Effector memory CD8-positive, alpha-beta T cell (primary cell): Measurements from ENCODE around the gene GPC4.

Experiments
- ATAC-seq: fragments of 150-1000 bp; cut with Tn5 transposase; replicated peaks from 2 replicates; pipeline ENCODE4 v1.10.0; 2021; ENCODE audit warnings: mild to moderate bottlenecking, moderate library complexity
- DNase-seq, 3 experiments: peaks; one replicate each; pipeline ENCODE4 v3.0.0; 2021
- H3K27ac Mint-ChIP-seq, 2 donors: one replicate each; pipeline ENCODE4 v1.8.0; 2022; ENCODE audit warnings: mild to moderate bottlenecking in 2 of 2, mixed read lengths in 2 of 2, moderate library complexity in 2 of 2
- H3K27me3 Mint-ChIP-seq, 2 donors: one replicate each; pipeline ENCODE4 v1.8.0; 2022; ENCODE audit warnings: mixed read lengths in 2 of 2
- H3K36me3 Mint-ChIP-seq: one replicate; pipeline ENCODE4 v1.8.0; 2022; ENCODE audit warnings: mild to moderate bottlenecking, moderate library complexity, mixed read lengths; ENCODE audit not compliant: insufficient read depth
- H3K4me1 Mint-ChIP-seq, 2 donors: one replicate each; pipeline ENCODE4 v1.8.0; 2022; ENCODE audit warnings: low read depth in 2 of 2, mixed read lengths in 2 of 2
- H3K4me3 Mint-ChIP-seq, 2 donors: one replicate each; pipeline ENCODE4 v1.8.0; 2022; ENCODE audit warnings: mild to moderate bottlenecking in 2 of 2, mixed read lengths in 2 of 2, moderate library complexity in 2 of 2
- H3K9me3 Mint-ChIP-seq, 2 donors: one replicate each; pipeline ENCODE4 v1.8.0; 2022; ENCODE audit warnings: mixed read lengths in 2 of 2

Gene GPC4

DNA sequence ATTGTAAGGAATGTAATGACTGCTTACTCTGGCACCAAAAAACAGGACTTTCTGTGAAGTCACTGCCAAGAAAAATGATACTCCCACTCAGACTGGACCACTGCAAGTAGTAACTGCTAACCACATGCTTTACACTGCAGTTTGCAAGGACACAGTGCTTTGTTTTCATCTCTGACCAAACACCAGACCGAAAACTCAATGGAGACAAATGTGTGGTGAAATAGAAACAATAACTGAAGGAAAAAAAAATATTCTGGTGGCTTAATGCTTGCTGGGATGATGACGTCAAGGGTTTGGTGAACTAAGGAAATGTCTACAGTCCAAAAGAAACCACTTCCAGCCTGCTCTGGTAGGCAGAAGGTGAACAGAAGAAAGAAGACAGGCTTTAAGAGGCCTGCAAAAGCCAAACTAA is 13.2 kb downstream of the GPC4 start:
- Mint-ChIP-seq H3K27me3 (no peaks in the 10 kb centered on the region), H3K9me3 (no peaks in the 10 kb centered on the region), H3K27ac (no peak overlapping the region), H3K36me3 (no peaks in the 10 kb centered on the region), H3K4me3 (no peak overlapping the region), H3K4me1 (no peaks in the 10 kb centered on the region)
- no peak for ATAC-seq
- DNase-seq, result no peak

DNA sequence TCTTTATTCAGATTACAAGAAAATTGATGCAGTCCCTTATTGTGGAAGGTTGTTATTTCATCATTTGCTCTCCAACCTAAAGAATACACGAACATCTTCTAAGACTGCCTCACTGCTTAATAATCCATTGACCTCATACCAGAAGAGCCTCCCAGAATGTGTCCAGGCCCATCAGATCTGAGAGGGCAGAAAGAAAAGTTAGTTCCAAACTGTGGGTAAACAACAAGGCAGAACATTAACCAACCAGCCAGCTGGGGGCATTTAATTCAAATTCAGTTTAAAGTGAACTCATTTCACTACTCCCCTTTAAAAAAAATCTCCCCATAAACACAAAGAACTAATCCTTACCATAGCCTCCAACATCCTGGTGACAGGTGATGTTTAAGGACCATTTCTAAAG is 13.8 kb downstream of the GPC4 start:
- H3K4me3 Mint-ChIP-seq, result no peak overlapping the region
- no peak for DNase-seq
- no peak overlapping the region for H3K27ac Mint-ChIP-seq
- H3K9me3 Mint-ChIP-seq, result no peaks in the 10 kb centered on the region
- no peaks in the 10 kb centered on the region for H3K36me3 Mint-ChIP-seq
- no peaks in the 10 kb centered on the region for H3K27me3 Mint-ChIP-seq
- no peak for ATAC-seq
- H3K4me1 Mint-ChIP-seq, result no peaks in the 10 kb centered on the region

DNA sequence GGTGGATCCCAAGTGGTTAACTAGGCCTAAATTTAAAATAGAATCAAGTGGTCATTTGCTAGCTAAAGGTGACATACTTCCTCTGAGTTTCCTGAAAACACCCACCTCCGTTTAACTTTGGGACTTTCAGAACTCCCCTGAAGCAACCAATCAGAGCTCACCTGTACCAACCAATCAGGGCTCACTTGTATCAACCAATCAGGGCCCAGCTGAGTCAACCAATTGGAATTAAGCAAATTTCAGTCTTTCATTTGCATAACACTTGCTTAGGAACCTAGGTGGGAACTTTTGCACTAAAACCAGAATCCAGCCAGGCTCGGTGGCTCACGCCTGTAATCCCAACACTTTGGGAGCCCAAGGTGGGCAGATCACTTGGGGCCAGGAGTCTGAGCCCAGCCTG is 15.9 kb downstream of the GPC4 start:
- DNase-seq, result no peak

DNA sequence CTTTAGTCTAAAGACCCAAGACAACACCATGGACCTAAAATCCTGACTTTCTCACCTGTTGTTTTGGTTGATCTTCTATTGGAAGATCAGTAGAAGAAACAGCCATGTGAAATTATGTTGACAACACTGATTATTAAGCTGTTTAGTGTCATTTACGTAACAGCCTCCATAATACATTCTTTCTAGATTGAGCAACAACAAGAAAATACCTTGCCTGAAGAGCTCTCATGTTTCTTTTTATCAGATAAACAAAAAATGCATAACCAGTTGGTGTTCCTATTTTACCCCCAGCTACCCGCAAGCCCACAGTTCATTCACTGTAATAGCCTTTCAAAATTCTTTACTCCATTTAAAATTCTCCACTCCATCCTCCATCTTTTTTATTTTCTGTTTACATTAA is 20.5 kb downstream of the GPC4 start:
- no peak for ATAC-seq
- H3K4me3 Mint-ChIP-seq, result no peak overlapping the region

More for the DNA sequence above, 15.9 kb downstream of the GPC4 start:
- H3K9me3 Mint-ChIP-seq, result no peaks in the 10 kb centered on the region
- H3K27me3 Mint-ChIP-seq, result no peaks in the 10 kb centered on the region
- no peaks in the 10 kb centered on the region for H3K36me3 Mint-ChIP-seq
- no peak overlapping the region for H3K27ac Mint-ChIP-seq
- no peak overlapping the region for H3K4me3 Mint-ChIP-seq
- no peaks in the 10 kb centered on the region for H3K4me1 Mint-ChIP-seq
- ATAC-seq, result no peak

DNA sequence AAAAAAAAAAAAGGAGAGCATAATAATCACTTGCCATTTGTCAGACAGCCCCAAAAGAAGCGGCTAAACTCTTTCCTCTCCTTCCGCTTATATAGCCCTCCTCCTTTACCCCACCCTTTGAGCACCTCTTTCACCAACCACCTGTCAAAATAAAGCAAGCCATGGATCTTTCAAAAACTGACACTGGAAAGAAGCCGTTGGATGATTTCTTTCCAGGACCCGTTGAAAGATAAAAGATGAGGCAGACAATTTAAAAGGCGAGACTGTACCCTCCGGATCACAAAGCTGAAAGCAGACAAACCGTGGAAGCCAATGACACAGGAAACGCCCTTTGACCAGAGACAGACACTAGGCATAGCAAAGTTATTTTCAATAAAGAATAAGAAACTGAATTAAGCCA is 22.6 kb downstream of the GPC4 start:
- Mint-ChIP-seq H3K9me3 (no peaks in the 10 kb centered on the region), H3K4me3 (no peak overlapping the region), H3K36me3 (no peaks in the 10 kb centered on the region), H3K27me3 (no peaks in the 10 kb centered on the region), H3K4me1 (no peaks in the 10 kb centered on the region), H3K27ac (no peak overlapping the region)
- DNase-seq (no peak), ATAC-seq (no peak)

More for the DNA sequence above, 20.5 kb downstream of the GPC4 start:
- Mint-ChIP-seq H3K36me3 (no peaks in the 10 kb centered on the region), H3K27ac (no peak overlapping the region), H3K4me1 (no peaks in the 10 kb centered on the region), H3K27me3 (no peaks in the 10 kb centered on the region), H3K9me3 (no peaks in the 10 kb centered on the region)
- no peak for DNase-seq

DNA sequence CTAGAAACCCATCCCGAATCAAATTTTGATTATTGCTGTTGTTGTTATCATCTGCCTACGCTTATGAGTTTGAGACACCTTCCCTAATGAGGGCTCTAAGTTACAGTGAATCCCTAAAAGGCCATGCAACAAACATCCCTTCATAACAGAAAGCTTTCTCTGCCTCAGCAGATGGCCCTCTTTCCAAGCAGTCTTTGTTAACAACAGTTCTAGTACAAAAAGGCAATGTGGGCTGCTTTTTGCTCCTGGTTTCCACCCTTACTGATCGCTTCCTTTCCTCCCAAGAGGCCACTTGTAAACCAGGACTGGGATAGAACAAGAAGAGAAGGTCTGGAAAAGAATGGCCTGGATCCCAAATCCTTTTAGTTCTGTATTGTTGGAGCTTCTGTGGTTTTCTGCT is 24.2 kb downstream of the GPC4 start:
- Mint-ChIP-seq H3K4me1 (no peaks in the 10 kb centered on the region), H3K9me3 (no peaks in the 10 kb centered on the region), H3K4me3 (no peak overlapping the region)

DNA sequence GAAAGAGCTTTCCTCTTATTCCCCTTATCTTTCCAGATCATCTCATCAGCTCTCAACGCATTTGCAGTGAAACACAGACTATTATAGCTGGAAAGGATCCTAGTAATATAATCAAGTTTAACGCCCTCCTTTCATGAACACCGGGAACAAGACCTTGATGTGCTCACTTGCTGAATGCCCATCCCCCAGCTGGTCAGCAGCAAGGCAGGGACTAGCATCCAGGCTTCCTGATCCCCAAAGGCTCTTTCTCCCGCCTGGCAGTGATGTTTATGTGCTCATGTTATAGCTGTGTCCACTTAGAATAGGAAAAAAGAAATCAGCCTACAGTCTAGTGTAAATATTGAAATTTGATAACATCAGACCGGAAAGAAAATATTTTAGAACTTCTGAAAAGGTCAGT is 24.6 kb downstream of the GPC4 start:
- H3K9me3 Mint-ChIP-seq, result no peaks in the 10 kb centered on the region
- H3K4me3 Mint-ChIP-seq, result no peak overlapping the region
- H3K36me3 Mint-ChIP-seq, result no peaks in the 10 kb centered on the region
- ATAC-seq (no peak), DNase-seq (no peak)
- H3K27ac Mint-ChIP-seq, result no peak overlapping the region
- no peaks in the 10 kb centered on the region for H3K27me3 Mint-ChIP-seq
- H3K4me1 Mint-ChIP-seq, result no peaks in the 10 kb centered on the region

More for the DNA sequence above, 24.2 kb downstream of the GPC4 start:
- no peaks in the 10 kb centered on the region for H3K36me3 Mint-ChIP-seq
- DNase-seq, result no peak
- H3K27ac Mint-ChIP-seq, result no peak overlapping the region
- no peak for ATAC-seq
- no peaks in the 10 kb centered on the region for H3K27me3 Mint-ChIP-seq

DNA sequence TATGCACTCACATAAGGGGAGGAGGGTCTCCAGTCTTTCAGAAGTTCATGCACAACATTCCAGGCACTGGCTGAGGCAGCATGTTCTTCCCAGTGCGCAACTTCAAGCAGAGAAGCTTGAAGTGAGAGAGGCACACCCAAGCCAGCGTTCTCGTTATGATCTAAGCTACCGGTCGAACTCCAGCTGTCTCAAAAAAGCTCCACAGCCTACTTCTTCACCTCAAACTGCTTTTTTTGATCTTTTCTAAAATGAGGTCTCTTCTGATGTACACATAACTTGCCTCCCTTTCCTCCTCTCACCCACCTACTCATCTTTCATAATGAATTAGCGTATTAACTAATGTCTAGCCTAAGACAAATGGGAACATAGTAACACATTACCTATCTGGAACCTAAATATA is 25.3 kb downstream of the GPC4 start:
- no peaks in the 10 kb centered on the region for H3K9me3 Mint-ChIP-seq
- ATAC-seq, result no peak

DNA sequence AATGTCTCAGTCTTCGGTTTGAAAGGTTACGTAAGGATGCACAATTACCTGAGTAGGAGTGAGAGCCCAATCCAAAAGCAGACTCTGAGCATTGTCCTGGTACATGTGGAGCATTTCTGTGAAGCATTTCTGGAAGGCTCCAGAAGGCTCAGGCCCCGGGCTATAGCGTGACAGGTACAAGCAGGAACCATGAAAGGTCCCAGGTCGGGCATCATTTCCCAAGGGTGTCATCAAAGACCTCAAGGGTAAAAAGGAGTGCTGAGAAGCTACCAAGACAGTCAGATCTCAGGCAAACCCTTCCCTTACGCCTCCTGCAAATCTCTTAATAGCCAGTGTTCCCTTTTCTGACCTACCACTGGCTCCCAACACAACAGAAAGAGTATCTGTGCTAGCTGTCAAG is 30.8 kb downstream of the GPC4 start:
- Mint-ChIP-seq H3K27ac (no peak overlapping the region), H3K4me1 (no peaks in the 10 kb centered on the region), H3K27me3 (no peaks in the 10 kb centered on the region), H3K36me3 (no peaks in the 10 kb centered on the region), H3K4me3 (no peak overlapping the region), H3K9me3 (no peaks in the 10 kb centered on the region)
- DNase-seq (no peak), ATAC-seq (no peak)

More for the DNA sequence above, 25.3 kb downstream of the GPC4 start:
- Mint-ChIP-seq H3K36me3 (no peaks in the 10 kb centered on the region), H3K4me1 (no peaks in the 10 kb centered on the region), H3K4me3 (no peak overlapping the region), H3K27me3 (no peaks in the 10 kb centered on the region), H3K27ac (no peak overlapping the region)
- no peak for DNase-seq

DNA sequence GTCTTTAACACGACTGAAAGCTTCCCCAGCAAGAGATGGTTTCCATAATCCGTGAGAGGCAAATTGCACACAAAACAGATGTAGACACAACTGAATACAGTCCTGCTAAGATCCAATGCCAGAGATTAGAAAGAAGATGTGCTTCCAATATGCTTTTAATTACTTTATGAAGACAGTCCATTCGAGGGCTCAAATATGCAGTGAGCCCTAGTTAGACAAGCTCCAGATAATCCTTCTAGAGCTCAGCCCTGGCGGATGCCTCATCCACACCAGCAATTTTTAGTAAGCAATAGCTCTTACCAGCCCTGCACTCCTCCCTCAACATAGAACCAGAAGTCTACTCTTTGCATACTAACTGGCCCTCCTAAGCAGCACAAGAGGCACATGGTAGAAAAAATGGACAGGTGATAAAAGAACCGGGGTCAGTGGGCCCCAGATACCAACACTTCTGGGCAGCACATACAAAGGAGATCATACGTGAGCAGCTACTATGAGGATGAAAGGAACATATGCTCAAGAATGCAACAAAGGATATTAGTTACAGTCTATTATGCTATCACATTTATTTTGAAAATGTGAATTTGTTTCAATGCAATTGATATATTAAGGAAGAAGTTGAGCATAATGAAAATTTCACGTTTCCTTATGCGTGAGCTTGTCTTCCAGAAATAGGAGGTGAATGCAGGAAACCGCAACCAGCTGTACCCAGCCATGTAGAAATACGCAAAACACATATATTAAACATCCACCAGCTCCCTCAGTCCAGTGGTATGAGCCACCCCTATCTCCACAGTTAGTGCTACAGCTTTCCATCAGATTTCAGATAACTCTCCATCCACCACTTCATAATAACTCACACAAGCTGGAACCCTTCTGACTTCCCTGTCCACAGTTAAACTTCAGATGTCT is 34.3 kb downstream of the GPC4 start:
- no peaks in the 10 kb centered on the region for H3K36me3 Mint-ChIP-seq
- H3K4me1 Mint-ChIP-seq, result no peaks in the 10 kb centered on the region
- no peaks in the 10 kb centered on the region for H3K27me3 Mint-ChIP-seq
- ATAC-seq (no peak), DNase-seq (no peak)
- no peak overlapping the region for H3K4me3 Mint-ChIP-seq
- no peaks in the 10 kb centered on the region for H3K9me3 Mint-ChIP-seq
- H3K27ac Mint-ChIP-seq, result no peak overlapping the region

DNA sequence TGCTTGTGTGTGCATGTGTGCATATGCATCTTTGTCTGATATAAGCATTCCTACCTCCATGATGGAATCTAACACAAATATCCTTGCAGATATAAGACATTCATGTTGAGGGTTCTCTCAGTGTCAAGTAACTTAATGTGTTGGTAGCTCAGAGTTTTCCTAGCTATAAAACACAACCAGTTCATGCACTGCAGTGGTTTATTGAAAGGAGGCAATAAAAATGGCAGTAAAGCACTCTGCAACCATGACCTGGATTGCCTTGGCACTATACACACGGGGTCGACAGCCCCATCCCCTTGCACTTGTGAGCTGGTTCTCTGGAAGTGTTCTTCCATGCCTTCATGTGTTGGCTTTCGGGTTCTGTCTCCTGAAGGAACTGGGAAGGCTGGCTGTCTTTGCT is 38.9 kb downstream of the GPC4 start:
- Mint-ChIP-seq H3K4me1 (no peaks in the 10 kb centered on the region), H3K36me3 (no peaks in the 10 kb centered on the region)
- ATAC-seq, result no peak

DNA sequence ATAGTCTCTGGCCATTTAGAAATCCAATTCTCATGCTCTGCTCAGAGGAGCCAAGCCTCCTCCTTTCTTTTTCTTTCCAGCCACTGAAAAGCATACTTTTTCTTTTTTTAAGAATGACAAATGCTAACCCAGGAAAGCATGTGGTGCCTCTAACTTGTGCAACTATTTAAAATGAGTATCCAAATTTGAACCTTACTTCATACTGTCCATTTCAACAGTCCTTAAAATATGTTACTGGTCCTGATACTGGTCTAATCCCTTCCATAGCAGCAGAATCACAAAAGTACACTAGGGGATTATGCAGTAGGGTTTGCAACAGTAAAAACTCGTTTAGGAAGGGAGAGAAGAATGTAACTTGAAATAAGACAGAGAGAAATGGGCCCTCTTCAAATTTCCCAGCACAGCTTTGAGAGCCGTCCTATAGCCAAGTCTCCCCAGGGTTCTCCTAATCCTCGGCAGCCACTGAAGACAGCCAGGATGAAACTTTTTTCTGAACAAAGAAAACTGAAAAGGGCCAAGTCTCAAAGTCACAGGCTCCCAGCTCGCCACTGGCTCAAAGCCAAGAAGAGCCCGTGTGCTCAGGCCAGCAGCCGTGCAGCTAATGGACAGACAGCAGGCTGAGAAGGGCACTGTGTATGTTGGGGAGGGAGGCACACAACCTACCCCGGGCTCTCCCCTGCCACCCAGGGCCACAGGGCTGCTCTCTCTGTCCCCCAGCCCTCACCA is 39.5 kb downstream of the GPC4 start:
- no peaks in the 10 kb centered on the region for H3K27me3 Mint-ChIP-seq
- H3K36me3 Mint-ChIP-seq, result no peaks in the 10 kb centered on the region
- ATAC-seq, result no peak
- H3K27ac Mint-ChIP-seq, result no peak overlapping the region
- H3K4me1 Mint-ChIP-seq, result no peaks in the 10 kb centered on the region
- no peak for DNase-seq
- no peaks in the 10 kb centered on the region for H3K9me3 Mint-ChIP-seq
- H3K4me3 Mint-ChIP-seq, result no peak overlapping the region

More for the DNA sequence above, 38.9 kb downstream of the GPC4 start:
- no peak for DNase-seq
- no peak overlapping the region for H3K27ac Mint-ChIP-seq
- H3K4me3 Mint-ChIP-seq, result no peak overlapping the region
- no peaks in the 10 kb centered on the region for H3K27me3 Mint-ChIP-seq
- H3K9me3 Mint-ChIP-seq, result no peaks in the 10 kb centered on the region

DNA sequence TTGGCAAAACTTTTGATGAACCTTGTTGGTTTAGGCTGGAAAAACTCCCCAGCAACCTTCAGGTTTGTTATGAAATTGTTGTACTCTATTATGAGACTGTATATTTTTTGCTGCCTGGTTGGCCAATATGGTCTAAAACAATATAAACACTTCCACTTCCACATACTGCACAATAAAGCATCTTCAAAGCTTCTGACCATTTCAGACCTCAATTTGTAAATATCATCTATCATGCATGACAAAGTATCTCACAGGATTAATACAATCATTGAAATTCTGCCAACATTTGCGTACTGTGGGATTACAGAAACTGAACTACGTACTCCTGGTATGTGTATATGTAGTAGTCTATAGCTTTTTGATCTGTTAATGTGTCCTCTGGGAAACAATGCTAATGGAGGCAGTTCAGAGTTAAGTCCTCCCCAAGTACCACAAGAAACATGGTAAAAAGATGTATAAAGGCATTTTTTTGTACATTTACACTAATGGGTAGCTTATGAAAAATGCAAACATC is 40.4 kb downstream of the GPC4 start:
- Mint-ChIP-seq H3K36me3 (no peaks in the 10 kb centered on the region), H3K4me1 (no peaks in the 10 kb centered on the region), H3K27me3 (no peaks in the 10 kb centered on the region), H3K27ac (no peak overlapping the region), H3K4me3 (no peak overlapping the region), H3K9me3 (no peaks in the 10 kb centered on the region)
- no peak for ATAC-seq
- DNase-seq, result no peak
